Islet of Langerhans (tissue), 1 donor: Measurements from ENCODE around the gene TGDS.

Experiments used
- FAIRE-seq: peaks from one replicate; lab custom pipeline; 2011; peaks lifted over from hg19 to GRCh38; lab: Jason Lieb, UNC

Gene TGDS

DNA sequence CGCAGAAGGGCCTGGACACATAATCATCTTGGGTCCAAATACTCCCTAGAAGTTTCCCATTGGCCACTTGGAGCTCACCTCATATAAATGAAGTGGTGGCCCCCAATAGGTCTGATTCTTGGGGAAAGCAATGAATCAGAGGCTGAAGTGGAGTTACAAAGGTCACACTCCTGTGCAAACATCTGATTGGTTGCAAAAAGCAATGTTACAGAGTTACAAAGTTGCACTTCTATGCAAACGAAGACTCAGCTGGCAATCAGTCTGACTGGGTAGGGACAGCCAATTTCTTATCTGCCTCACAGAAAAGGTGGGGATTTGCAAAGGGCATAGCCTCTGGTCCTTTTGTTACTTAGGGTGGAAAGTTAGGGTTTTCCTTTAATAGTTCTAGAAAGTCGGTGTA is 3.9 kb upstream of the TGDS start:
- no peak for FAIRE-seq

GRCh38 chr13:94598281-94598680 is 2.3 kb upstream of the TGDS start:
- no peak for FAIRE-seq

DNA sequence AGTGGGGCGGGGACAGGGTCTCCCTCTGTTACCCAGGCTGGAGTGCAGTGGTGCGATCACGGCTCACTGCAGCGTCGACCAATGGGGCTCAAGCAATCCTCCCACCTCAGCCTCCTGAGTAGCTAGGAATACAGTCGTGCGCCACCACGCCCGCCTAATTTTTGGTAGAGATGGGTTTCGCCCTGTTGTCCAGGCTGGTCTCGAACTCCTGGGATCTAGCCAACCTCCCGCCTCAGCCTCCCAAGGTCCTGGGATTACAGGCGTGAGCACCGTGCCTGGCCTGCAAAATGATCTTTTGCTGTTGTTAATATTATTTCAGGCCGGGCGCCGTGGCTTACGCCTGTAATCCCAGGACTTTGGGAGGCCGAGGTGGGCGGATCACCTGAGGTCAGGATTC is 621 bp upstream of the TGDS start:
- no peak for FAIRE-seq

DNA sequence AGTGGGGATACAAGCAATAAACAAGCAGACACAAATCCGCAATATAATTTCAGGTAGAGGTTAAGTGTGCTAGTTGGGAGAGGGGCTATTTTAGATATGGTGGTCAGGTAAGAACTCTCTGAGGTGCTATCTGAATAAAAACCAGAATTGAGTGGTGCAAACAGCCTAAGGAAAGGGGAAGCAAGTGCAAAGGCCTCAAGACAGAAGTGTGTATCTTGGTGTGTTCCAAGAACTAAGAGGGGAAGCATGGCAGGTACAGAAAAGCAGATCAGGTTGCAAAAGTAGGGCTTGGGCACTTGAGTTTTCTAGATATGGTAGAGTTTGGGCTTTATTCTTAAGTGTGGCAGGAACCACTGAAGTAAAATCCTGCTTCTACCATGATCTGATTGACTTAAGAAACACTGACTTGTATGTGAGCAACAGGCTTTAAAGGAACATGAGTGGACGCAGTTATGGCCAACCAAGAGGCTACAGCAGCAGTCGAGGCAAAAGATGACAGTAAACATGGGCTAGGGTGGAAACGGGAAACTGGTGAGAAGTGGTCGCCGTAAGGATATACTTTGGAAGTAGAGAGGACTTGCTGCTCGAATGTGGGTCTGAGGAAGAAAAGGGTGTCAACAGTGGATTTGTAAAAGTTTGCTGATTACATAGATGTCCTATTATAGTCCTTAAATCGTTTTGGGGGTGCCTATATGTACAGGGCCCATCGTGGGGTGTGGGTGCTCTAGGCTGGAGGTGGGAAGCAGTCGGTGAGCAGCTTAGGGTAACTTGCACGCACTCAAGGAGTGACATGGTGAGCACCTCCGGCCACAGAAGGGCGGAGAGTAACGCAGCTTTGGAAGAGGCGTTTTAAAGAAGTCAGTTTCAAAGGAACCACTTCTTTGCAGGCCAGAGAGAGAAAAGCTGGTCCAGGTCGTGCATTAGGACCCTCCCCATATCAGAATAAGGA is 677 bp downstream of the TGDS start:
- no peak for FAIRE-seq

GRCh38 chr13:94590744-94591143 is 5.2 kb downstream of the TGDS start:
- FAIRE-seq, result no peak

GRCh38 chr13:94588541-94588940 is 7.4 kb downstream of the TGDS start:
- no peak for FAIRE-seq

DNA sequence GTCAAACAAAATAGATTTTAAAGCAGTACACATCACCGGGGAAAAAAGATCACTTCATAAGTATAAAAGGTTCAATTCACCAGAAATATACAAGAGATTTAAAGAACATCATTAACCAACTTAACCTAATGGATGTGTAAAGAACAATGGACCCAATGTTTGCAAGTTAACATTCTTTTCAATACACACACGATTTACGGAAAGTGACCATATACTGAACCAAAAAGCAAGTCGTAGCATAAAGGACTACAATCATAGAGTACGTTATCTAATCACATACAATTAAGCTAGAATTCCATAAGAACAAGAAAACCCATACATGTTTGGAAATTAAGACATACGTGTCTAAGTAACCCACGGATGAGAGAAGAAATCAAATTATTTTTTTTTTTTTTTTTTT is 9.6 kb downstream of the TGDS start:
- FAIRE-seq, result no peak

DNA sequence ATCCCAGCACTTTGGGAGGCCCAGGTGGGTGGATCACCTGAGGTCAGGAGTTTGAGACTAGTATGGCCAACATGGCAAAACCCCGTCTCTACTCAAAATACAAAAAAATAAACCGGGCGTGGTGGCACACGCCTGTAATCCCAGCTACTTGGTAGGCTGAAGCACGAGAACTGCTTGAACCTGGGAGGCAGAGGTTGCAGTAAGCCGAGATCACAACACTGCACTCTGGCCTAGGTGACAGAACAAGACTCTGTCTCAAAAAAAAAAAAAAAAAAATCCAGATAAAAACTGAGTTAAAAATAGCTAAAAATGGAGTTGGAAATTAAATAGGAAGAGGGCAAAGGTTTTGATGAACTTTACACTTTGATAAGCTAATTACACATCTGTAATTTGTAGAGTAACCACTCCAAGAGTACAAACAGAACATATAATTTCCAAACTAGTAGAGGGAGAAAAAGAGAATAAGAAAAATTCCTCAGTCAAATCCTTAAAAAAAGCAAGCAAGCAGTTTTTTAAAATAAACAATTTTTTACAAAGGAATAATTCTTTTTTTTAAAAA is 10.3 kb downstream of the TGDS start:
- FAIRE-seq, result no peak

- no peak for FAIRE-seq
Measured at GRCh38 chr13:94583926-94584325, 12.0 kb downstream of the TGDS start.

DNA sequence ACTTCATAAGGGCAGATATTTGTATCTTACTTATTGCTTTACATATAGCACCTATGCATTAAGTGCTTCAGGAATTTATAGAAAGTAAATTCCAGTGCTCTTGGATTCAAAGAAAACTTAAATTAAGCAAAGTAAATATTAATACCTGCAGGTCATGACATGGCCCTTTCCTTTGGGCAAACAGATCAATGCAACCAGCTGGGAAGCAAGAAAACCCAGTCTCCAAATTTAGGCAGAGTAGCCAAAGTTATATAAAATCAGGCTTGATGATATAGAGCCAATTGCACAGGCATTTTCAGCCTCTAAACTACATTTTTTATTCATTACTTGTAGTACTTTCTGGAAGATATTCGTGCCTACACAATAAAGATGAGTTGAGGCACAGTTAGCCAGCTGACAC is 16.9 kb downstream of the TGDS start:
- FAIRE-seq, result no peak

DNA sequence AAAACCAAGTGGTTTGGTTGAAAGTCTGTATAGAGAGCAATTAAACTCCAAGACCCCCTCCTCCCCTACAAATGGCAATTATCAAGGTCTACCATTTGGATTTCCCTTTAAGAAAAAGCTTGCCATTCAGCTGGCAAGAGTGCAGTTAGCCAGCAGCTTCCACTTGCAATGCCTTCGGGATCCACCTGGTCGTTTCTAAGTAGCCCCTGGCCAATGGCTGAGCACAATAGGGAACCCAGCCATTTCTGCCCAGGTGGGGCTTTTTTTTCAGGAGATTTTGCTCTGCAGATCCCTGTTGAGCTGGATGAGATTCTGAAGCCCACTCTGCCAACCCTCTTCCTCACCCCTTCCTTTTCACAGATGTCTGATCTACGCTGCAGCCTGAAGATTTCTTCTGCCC is 26.3 kb downstream of the TGDS start:
- FAIRE-seq, result no peak

DNA sequence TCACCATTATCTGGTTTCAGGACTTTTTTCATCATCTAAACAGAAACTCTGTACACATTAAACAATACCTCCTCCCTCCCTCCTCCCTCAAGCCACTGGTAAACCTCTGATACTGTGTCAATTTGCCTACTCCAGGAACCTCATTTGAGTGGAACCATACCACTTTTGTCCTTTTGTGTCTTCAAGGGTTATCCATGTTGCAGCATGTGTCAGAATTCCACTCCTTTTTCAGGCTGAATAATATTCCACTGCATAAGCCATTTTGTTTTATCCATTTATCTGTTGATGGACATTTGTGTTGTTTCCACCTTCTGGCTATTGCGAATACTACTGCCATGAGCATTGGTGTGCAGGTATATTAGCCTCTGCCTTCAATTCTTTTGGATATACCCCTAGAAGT is 27.5 kb downstream of the TGDS start:
- FAIRE-seq, result no peak

- FAIRE-seq, result no peak
Measured at GRCh38 chr13:94567581-94567980, 28.4 kb downstream of the TGDS start.

GRCh38 chr13:94561126-94561525 is 34.8 kb downstream of the TGDS start:
- FAIRE-seq, result no peak

GRCh38 chr13:94560116-94560515 is 35.8 kb downstream of the TGDS start:
- peak; percentile 30 for FAIRE-seq

DNA sequence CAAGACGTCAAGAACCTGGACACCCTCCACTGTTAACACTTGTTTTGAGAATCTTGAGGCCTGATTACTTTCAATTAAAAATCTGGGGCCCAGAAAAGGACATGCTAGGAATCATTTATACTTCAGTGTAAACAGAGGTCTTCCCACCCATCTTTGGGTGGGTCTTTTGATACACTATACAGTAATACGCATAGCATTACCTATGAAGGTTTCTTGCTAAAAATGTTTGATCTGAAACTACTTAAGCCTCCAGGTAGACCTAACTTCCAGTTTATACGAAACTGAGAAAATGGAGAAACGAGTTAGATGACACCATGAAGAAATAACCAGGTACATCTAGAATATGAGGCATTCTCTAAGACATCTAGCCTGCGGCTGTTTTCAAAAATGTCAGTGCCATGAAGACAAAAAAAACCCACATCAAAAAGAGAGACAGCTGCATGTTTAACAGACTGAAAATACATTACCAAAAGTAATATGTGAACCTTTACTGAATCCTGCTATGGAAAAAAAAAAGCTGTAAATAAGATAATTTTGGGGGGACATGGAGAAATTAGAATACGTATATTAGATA is 36.6 kb downstream of the TGDS start:
- FAIRE-seq, result no peak

GRCh38 chr13:94558716-94559115 is 37.2 kb downstream of the TGDS start:
- FAIRE-seq, result no peak

- no peak for FAIRE-seq
Measured at GRCh38 chr13:94557684-94558235, 38.2 kb downstream of the TGDS start.

- FAIRE-seq, result no peak
Measured at GRCh38 chr13:94556621-94557020, 39.3 kb downstream of the TGDS start.

- no peak for FAIRE-seq
Measured at GRCh38 chr13:94556041-94556440, 39.9 kb downstream of the TGDS start.

DNA sequence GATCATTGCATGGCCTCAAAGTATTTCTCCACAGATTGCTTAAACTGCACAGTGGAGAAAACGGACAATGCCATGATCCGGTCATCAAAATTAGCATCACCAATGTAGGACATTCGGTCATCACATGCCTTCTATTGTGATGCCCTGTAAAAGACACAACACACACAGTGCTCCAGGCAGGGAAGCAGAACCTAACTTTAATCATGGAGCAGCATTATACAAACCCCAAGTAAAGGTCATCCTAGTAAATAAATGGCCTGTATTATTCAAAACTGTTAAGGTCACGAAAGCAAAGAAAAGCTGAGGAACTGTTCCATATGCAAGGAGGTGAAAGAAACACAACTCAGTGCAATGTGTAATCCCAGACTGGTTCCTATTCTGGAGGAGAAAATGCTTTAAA is 42.2 kb downstream of the TGDS start:
- no peak for FAIRE-seq

DNA sequence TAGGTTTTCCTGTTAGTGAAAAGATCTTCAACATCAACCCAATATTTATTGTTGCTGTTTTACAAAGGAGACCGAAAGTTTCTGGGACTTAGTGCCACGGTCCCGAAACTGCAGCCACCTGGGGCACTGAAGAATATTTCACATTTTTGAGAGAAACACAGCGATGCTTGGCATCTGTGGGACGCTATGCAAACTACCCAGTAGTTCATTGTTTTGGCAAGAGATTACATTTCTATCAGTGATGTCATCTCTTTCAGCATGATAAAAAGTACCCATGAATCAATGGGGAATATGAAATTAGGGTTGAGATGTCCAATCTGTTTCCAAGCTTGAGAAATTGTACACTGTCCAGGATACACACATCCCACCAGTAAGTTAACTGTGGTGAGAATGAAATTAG is 43.9 kb downstream of the TGDS start:
- no peak for FAIRE-seq

DNA sequence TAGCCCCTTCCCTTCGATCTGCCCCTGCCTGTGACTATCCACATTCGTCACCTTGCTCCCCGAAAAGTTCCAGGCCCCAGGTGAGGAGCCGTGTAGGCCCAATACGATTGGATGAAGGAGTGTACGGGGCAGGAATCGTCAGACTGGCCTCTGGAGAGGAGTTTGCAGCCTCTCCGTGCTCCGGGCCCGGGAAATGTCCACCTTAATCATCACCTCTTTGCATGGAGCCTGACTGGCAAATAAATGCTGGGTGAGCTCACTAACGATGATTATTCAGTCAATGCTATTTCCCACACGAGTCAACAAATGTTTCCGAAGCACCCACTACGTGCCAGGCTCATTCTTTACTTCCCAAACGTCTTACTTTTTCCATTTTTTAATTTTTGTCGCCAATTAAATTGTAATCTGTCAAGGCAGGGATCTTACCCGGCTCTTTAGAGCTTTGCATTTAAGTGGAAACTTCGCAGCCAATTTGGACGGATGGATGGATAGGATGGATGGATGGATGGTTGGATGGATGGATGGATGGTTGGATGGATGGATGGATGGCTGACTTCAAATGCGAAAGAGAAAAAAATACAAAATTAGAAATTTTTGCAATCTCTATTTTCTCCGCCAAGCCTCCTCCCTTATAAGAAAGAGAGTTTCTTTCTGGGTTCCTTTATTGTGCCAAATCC is 45.8 kb downstream of the TGDS start:
- peak; percentile 45 for FAIRE-seq
